Esophagus mucosa (tissue), 1 donor: ENCODE measurements around the gene STK35. TPM values are rescaled to one million over a fixed set of nuclear protein-coding genes. Genes with fewer than 3 reads are reported as not detected.

ENCODE experiments used
- ATAC-seq: fragments of 200-7000 bp; cut with Tn5 transposase; one replicate; pipeline ENCODE4 v1.9.1; 2020
- total RNA-seq: library from RNA; stranded (reverse); gene quantifications from one replicate; pipeline ENCODE4 v1.2.4, GENCODE V29; 2023
- donor health status: DM: yes; HTN: yes; CAD: no.

Gene STK35
- total RNA-seq, 1 donor from 2014 or later = 19.1 TPM

DNA sequence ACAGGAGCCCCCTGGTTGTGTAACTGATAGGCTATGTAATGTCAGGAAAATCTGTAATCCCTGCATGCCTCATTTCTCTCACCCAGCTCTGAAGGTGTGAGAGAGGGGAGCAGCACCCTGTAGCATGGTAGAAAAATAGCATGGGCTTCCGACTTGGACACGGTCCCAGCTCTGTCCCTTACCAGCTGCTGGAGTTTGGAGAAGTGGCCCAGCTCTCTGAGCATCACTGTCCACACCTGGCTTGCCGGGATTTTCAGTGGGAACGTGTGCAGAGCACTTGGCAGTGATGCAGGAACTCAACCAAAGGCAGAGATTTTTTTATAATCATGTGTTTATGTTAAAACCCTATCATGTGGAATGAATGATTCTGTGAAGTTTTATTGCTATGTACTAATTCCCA lies 34.6 kb downstream of the STK35 start:
- ATAC-seq = no peak

- ATAC-seq = no peak
These were observed 36.0 kb downstream of the STK35 start for GRCh38 chr20:2137552-2138201.

DNA sequence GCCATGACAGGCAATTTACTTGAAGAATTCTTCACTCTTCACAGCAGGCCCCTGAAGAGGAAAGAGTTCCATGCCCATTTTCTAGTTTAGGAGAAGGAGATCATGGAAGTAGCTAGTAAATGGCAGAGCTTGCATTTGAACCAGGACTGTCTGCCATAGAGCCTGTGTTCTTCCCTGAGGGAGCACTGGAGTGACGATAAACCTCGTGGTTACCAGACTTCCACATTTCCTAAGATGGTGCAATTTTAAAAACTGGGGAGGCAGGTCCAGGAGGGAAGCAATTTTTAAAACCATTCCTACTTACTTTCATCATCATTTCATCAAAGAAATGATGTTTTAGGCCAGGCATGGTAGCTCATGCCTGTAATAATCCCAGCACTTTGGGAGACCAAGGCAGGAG lies 36.8 kb downstream of the STK35 start:
- no peak for ATAC-seq

DNA sequence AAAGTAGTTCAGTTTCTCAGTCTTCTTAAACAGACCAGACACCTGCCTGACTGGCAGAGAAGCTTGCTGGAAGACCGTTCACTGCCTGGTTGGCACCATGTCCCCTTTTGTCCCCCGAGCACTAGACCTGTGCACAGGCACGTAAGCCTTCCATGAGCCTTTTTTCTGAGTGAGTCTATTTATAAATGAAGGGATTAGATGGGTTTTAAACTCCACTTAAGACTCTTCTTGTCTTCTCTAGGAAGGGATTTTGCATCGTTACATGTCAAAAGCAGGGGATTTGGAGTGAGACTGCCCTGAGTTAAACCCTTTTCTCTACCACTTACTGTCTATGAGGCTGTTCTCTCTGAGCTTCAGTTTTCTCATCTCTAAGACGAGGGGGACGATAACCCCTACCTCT lies 37.6 kb downstream of the STK35 start:
- ATAC-seq = no peak

DNA sequence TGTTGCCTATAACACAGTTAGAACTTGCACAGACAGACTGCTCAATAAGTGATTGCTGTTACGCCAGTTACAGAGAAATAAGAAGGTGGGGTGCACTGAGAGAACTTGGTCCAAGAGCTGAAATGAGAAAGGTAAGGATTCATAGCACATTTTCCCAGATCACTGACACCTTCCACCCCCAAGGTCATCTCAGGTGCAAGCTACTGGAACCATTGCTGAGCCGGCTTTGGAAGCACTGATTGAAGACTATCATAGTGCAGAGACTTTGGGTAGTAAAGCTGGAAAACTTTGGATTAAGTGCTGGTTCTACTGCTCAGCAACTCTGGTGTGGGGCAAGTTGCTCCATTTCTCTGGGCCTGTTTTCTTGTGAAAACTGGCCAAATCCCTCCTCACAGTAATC lies 38.1 kb downstream of the STK35 start:
- no peak for ATAC-seq

DNA sequence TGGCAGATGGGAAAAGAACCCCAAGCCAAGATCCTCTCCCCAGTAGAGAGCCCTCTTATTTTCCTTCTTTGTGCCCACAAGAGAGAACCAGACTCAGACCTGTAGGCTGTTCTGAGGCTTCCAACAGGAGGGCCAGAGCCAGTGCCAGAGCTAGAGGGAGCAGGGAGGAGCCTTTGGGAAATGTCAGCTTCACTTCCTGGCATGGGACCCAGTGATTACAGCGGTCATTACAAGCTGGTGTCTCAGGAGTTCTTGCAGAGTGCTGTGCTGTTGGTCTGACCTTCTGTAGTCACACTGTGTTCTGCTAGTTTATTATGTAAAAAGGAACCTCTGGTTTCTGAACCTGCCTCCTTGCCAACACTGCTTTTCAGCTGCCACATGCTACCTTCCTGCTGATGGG lies 38.9 kb downstream of the STK35 start:
- ATAC-seq = no peak

- no peak for ATAC-seq
These were observed 40.3 kb downstream of the STK35 start for GRCh38 chr20:2141600-2142575.

DNA sequence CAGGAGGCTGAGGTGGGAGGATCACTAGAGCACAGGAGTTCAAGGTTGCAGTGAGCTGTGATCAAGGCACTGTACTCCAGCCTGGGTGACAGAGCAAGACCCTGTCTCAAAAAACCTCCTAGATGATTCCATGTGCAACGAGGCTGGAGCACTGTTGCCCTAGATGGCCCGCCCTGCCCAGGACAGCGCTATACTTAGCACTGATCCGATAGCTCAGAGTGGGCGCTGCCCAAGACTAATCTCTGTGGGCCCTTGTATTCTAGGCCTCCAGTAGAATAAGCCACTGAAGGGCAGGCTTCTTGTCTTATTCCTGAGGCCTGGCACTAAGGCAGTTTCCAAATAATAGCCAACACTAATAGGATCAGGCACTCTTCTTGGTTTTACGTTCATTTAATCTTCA lies 41.0 kb downstream of the STK35 start:
- ATAC-seq = peak; percentile 28

DNA sequence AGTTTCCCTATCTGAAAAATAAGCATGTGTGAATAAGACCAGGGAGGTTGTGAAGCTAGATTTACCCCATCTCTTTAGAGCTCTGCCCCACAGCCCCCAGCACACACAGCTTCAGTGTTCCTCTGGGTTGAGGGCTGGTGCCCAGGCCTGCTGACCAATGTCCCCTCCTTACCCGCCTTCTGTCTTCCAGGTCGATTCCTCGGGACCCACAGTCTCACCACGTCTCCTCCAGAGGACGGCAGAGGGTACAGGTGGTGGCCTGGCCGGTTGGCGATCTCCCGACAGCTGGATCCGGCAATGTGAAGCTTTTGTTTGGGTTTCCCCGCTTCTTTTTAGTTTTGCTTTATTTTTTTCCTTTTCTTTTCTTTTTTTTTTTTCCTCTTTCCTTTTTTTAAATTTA lies 42.0 kb downstream of the STK35 start:
- ATAC-seq = no peak

- ATAC-seq = peak; percentile 14
These were observed 43.2 kb downstream of the STK35 start for GRCh38 chr20:2144850-2145249.

DNA sequence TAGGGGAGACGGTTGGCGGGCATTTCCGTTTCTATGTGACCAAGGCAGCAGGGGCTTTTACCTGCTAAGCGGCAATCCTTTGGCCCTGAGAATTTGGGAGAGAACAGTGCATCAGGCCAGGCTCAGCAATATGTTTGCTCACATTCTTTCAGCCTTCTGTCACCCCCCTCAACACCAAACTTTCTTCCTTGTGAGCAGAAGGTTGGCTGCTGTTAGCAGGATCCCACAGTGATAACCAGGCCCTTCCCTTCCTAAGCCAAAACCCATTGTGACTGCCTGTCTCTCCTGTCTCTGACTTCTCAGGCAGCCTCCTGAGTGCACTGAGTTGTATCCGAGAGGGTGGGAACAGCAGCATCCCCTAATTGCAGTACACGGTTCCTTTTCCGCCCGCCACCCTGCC lies 43.7 kb downstream of the STK35 start:
- ATAC-seq = no peak

DNA sequence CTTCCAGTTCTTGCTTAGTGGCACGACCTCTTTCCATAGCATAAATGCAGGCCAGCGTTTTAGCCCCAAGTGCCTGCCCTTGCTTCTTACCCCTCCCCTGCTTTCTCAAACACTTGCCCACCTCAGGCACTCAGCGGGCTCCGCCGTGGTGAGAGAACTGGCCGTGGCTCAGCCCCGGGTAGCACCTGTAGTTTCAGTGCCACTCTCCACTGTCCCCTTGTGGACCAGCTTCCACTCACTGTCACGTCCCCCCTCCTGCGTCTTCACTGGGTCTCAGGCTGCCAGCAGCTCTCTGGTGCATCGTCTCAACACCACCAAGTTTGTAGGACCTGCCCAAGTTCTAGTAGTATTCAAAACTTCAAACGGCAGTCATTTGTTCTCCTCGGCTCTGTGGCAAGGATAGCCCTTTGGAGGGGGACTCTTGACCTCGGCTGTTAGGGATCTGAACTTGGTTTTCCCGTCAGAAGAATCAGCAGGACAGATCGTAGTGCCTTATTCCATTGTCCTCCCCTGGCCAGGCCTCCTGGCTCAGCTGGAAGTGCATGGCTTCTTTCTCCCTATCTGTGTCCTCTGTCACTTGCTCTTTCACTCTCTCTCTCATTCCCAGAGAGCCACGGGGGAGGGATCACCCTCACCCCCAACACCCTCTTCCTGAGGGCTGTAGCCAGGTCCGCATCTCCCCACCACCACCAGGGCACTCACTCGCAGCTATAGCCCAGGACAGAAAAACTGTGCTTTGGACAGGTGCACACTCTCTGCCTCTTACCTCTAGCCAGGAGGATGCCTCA lies 44.6 kb downstream of the STK35 start:
- no peak for ATAC-seq

DNA sequence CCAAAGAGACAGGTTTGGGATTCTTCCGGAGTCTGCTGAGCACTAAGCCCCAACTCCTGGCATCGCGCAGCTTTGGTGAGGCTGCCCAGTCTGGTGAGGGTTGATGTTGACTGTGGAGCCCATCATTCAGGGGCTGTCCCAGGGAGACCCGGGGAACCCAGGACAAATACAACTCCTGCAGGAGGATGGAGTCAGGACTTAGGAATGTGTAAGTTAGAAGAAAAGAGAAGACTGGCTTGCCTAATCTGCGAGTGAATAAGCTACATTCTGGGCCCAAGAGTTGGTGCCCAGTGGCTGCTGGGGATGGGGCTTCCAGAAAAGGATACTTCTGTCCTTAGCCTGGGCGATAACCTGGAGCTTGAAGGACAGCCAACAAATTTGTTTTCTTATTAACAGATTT lies 47.9 kb downstream of the STK35 start:
- no peak for ATAC-seq

DNA sequence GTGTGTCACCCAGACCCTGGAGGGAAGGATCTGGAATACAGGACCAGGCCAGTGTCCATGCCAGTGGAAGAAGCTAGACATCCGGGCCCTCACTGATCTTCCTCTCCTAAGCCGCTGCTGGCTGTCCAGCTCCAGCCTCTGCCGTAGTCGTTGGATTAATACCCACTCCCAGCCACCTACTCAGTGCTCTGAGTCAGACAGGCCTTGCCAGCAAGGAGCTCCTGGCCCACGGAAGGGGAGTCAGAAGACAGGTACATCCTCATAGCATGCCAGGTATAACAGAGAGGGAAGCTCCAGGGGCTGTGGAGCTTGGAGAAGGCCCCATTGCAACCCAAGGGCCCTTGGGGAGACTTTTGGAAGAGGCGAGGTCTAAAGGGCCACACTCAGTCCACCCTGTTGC lies 49.0 kb downstream of the STK35 start:
- peak; percentile 39 for ATAC-seq

- ATAC-seq = peak; percentile 73
These were observed 50.2 kb downstream of the STK35 start for GRCh38 chr20:2151858-2152281.

GRCh38 chr20:2152317-2152716 lies 50.7 kb downstream of the STK35 start:
- ATAC-seq = no peak

GRCh38 chr20:2153326-2153725 lies 51.7 kb downstream of the STK35 start:
- ATAC-seq = no peak

GRCh38 chr20:2156224-2156623 lies 54.6 kb downstream of the STK35 start:
- ATAC-seq = no peak

DNA sequence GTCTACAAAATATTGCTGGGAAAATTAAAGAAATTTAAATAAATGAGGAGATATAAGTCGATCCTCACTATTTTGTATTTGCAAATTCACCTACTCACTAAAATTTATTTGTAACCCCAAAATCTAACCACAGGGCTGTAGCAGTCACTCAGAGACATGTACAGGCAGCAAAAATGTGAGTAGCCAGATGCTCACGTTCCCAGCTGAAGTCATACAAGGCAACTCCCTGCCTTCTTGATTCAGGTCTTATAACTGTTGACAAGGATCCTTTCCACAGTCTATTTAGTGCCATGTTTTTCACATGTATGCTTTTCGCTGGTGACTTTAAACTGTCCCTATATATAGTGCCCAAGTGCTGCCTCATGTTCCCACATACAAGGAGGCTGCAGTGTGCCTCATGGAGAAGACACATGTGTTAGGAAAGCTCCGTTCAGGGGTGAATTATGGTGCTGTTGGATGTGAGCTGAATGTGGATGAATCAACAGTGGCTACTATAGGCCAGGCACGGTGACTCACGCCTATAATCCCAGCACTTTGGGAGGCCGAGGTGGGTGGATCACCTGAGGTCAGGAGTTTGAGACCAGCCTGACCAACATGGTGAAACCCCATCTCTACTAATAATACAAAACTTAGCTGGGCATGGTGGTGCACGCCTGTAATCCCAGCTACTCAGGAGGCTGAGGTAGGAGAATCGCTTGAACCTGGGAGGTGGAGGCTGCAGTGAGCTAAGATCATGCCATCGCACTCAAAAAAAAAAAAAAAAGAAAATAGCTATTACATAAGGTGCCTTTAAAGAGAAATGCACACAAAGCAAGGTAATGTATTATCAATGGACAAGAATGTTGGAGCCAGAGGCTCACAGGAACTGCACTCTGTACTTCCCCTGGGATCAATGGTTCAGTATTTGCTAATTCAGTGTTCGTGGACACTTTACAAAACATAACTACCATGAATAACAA lies 55.3 kb downstream of the STK35 start:
- ATAC-seq = peak; percentile 47

DNA sequence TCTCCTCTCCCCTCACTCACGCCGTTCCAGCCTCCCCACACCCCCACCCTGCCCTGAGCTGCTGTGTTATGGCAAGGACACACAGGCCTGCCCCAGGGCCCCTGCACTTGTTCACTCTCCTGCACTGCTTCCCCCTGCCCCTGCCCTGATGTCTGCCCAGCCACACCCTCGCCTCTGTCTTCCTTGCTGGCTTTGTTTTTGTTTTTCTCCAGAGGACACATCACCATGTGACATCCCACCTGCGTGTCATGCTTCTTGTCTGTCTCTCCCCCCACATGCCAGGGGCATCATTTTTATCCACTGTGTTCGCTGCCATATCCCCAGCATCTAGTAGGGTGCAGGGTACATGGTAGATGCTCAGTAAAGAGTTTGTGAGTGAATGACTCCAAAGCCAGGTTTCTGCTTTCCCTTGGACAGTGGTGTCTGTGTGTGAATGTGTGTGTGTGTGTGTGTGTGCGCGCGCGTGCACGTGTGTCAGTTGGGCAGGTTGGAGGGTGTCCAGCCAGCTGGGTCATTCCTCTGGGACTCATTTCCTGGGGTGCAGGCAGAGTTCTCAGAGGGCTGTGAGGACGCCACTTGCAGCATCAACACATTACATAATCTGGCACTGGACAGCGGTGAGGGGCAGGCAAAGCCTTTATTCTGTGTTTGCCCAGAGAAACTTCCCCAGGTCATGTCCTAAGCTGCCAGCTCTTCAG lies 60.6 kb downstream of the STK35 start:
- ATAC-seq = peak; percentile 28

- ATAC-seq = peak; percentile 18
These were observed 61.2 kb downstream of the STK35 start for GRCh38 chr20:2162823-2163166.
